Sigmoid colon (tissue), 4 donors: ENCODE measurements around the gene ANKRD33B.

Experiments used
- EP300 ChIP-seq, 4 donors: sonication (generic); formaldehyde crosslinking; IDR thresholded peaks; one replicate each; pipeline ENCODE4 v1.6.1; 2017; ENCODE audit warnings: antibody characterized with exemption in 4 of 4
- POLR2A ChIP-seq, 2 donors: fragments of 450-650 bp; IDR thresholded peaks; one replicate each; pipeline ENCODE4 v1.6.1; 2016; ENCODE audit warnings: antibody characterized with exemption in 2 of 2, mild to moderate bottlenecking in 2 of 2, moderate library complexity in 2 of 2

DNA sequence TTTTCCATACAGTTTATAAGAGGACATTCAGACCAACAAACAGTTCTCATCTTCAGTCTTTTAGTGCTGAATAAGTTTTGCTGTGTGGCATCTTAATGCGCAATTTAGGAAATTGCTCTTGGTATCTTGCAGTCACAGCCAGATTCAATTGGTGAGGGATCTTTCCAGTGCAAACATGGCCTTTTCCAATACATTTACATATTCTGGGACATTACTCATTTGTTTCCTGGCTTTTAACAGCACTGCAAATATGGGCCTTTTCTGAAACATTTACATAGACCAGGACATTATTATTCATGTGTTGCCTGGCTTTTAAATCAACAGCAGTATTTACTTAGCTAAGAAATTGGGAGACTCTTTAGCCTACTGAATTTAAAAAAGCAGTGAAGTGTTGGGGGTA, 22.7 kb downstream of the ANKRD33B start:
- TF ChIP-seq POLR2A (IDR thresholded peaks at IDR 0.05) (no peak), EP300 (IDR thresholded peaks at IDR 0.05) (no peak)
